Mesenteric fat pad (tissue), 1 donor: ENCODE results near the gene TYW5. TPM values are rescaled to one million over a fixed set of nuclear protein-coding genes. Genes with fewer than 3 reads are reported as not detected.

ENCODE experiments used
- DNase-seq: peaks from one replicate; pipeline ENCODE4 v3.0.0-alpha.2; 2020; ENCODE audit warnings: low spot score
- total RNA-seq: library from RNA; stranded (reverse); fragmentation: NEBNext Ultra II Directional; extraction: Animal tissue kit (Norgen Biotek cat#: 25700); gene quantifications from one replicate; pipeline ENCODE4 v1.2.1, GENCODE V29; 2021
- donor health status: DM: yes; HTN: yes; CAD: no.

Gene TYW5
- total RNA-seq, 1 donor from 2014 or later, result 4.7 TPM

DNA sequence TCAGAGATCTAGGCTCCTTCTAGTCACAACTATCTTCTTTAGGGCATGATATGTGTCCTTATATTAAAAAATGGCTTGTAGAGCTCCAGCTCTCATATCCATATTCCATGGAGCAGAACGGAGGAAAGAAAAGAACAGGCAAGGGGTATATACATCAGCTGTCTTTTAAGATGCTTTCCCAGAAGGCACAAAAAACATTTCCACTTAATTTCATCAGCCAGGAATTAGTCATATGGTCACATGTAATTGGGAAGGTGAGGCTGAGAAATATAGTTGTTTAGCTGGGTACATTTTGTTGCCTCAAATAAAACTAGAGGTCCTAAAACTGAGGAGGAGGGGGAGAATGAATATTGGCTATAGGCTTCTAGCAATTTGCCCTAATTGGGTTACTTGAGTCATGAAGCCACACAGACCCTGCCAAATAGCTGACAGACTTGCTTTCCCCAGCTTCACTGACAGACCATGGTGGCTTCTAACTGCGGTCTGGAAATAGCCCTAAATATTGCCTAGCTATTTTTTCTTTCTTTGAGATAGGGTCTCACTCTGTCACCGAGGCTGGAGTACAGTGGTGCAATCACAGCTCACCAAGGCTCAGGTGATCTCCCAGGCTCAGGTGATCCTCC, 20.1 kb upstream of the TYW5 start:
- DNase-seq, result no peak

DNA sequence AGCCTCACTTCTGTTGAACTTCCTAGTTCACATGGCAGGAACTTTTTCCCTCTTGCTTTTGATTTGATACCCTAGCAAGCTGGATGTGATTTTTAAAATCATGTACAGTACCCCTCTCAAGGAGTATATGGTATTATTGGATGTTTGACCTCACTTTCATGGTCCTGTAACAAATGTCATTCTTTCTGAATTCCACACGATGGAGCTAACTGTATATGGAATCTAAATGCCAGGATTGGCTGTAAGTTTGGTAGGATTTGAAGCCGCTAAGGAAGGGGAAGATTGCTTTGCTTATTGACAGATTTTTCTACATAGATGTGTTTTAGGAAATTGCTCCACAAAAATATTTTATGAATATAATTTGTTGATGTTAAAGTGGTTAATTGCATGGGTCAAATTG, 18.4 kb upstream of the TYW5 start:
- no peak for DNase-seq

DNA sequence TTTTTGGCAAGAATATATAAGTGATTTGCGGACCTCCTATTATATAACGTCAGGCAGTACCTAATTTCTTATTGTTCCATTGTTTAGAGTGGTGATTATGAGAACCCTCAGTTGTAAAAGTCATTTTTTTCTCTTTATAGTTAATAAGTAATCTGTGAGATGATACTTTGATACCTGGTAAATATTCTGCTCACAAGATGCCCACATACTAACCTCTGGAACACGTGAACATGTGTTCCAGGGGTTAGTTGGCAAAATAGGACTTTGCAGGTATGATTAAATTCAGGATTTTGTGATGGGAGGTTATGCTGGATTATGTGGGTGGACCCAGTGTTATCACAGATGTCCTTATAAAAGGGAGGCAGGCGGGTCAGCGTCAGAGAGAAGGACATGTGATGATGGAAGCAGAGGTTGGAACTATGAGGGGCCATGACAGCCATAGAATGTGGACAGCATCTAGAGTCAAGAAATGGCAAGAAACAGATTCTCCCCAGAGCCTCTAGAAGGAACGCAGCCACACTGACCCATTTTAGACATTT, 16.9 kb upstream of the TYW5 start:
- DNase-seq, result no peak

DNA sequence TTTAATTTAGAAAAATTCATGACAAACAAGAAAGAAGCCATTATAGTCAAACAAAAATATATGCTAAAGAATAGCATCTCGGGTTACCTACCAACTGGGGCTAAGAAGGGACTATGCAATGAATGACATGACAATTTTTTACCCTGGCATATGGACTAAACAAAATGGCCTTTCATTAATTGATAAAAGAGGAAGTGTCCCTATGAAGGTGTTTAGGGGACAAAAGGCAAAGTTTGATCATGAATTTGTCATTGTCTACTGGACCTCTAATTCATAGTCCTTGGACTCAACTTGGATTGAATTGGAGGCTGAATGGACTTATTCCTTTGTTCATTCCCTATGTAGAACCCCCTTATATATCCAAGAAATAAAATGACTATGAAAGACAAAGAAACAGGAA, 12.8 kb upstream of the TYW5 start:
- DNase-seq, result no peak

DNA sequence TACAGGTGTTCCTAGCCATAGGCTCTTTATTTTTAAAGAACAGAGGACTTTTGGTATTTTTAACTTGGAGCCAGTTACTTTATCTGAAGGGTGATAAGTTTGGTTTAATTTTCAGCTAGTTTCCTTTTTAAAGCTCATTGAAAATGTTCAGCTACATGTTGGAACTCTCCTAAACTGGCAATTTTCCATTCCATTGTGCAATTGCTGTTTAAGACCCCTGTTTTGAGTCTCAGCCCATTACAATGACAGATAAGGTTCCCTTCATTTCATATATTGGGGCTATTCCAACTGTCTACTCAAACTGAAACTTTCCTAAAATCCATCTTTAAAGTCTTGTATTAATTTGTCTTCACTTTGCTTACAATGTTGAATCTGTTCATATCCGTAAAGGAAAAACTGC, 11.7 kb upstream of the TYW5 start:
- no peak for DNase-seq

DNA sequence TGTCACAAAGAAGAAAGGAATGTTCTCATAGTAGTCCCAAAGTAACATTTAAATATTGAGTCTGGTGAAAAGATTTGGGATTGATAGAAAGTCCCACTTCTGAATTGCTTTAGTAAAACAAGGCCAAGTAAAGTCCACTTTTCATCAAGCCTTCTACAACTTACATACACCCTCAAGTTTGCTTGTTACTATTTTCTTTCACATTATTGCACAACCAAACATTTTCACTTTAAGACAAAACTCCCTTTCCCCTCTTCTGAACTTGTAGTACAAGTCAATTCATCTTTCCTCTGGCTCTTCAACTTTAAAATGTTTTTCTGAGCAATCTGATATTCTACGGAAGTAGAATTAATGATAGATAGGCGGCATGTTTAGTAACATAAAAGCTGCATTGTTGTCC, 11.1 kb upstream of the TYW5 start:
- DNase-seq, result no peak

DNA sequence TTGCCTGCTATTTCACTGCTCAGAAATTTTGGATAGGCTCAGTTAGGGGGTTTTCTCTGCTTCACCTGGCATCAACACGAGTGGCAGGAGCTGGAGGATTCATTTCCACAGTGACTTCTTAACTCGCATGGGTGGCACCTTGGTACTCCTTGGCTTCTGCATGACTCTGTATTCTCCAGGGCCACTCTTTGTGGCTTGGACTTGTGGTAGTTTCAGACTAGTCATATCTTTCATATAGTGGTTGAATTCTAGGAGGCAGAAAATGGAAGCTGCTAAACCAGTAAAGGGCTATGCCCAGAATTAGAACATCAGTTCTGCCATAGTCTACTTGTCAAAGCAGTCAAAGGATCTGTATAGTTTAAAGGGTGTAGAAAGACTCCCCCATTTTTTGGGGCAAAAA, 6.9 kb upstream of the TYW5 start:
- DNase-seq, result no peak

DNA sequence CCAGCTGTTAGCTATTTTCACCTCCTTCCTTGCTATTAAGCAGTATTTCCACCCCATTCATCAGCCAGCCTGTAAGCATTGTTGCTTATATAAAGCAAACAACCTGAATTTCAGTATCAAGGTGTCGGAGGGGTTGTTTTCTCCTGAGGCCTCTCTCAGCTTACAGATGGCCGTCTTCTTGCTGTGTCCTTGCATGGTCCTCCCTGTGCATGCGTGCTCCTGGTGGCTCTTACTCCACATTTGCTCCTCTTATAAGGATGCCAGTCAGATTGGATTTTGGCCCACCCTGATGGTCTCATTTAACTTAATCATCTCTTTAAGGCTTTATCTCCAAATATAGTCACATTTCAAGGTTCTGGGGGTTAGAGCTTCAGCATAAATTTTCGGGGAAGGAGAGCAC, 2.7 kb upstream of the TYW5 start:
- DNase-seq, result no peak

DNA sequence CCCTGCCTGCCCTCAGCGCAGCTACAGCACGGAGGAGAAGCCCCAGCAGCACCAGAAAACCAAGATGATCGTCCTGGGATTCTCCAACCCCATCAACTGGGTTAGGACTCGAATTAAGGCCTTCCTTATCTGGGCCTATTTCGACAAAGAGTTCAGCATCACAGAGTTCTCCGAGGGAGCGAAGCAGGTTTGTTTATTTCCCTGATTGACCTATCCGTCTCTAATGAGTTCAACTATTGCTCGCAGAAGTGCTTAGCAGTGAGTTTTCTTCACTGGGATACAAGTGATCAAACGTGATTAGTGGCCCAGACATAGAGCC, 730 bp upstream of the TYW5 start:
- no peak for DNase-seq

DNA sequence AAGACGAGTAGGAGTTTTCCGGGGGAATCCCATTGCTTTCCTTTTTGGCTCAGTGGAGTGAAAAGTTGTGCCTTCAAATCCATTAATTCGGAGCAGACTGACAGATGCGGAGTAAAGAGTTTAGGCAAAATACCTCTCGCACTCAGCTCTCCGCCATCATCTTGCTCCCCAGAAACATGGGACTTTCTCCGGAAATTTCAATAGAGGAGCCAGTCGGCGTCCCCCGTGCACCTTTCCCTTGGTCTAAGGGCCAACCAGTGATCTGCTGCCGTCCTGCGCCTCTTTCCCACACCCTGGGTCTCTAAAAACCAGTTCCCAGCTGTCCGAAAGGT, 318 bp downstream of the TYW5 start:
- no peak for DNase-seq

DNA sequence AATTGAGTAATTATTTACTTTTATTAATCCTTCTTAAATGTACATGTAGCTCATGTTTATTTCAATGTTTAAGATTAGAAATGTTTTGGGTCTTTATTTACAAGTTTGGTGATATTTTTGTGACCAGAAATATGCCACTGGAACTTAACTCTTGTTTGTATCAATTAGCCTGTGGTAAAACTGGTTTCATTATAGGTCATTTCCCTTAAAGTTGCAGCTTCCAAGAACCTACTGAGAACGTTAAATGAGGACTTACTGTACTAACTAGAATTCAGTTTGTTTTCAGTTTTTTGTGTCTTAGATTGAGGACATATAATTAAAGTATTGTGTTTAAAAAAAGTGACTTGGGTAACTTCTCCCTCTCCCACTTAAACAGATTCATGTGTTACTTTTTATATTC, 4.3 kb downstream of the TYW5 start:
- no peak for DNase-seq

DNA sequence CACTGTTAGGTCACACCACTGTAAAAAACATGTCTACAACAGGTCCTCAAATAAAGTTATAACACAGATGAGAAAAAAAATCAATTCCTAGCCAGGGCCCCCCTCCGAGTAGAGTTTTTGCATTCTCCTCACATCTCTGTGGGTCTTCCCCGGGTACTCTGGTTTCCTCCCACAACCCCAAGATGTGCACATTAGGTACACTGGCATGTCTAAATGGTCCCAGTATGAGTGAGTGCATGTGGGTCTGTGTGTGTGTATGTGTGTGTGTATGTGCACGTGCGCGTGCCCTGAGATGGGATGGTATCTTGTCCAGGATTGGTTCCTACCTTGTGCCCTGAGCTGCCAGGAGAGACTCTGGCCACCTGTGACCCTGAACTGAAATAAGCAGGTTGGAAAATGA, 4.9 kb downstream of the TYW5 start:
- no peak for DNase-seq

DNA sequence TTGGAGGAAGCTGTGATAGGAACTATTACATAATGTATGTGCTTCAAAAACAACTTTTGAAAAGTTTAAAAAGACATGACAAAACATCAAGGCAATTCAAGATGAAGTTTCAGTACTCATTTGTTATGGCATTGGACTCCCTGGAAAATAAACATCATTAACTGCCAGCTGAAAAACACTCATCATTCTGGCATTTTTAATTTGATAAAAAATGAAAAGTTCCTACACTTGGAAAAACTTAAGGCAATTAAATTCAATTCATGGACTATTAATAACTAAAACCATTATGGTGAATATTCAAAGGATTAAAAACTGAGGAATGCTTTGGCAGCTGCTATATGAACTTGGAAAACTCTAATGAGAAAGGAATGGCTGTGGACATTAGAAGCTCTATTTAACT, 8.5 kb downstream of the TYW5 start:
- DNase-seq, result no peak

DNA sequence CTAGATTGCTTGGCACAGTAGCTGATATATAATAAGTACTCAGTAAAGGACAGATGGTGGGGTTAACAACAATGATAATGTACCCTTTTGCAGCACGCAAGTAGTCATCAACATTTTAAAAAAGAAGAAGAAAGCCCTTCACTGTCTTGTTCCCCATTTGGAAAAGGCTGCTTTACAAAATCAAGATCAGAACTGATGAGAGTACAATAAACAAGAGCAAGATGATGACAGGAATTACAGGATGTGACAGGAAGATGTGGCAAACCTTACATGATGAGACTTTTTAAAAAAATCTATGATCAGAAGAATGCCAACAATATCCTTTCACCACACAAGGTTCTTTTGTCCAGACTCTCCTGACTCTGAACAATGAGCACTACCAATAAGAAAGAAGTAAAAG, 9.1 kb downstream of the TYW5 start:
- no peak for DNase-seq

DNA sequence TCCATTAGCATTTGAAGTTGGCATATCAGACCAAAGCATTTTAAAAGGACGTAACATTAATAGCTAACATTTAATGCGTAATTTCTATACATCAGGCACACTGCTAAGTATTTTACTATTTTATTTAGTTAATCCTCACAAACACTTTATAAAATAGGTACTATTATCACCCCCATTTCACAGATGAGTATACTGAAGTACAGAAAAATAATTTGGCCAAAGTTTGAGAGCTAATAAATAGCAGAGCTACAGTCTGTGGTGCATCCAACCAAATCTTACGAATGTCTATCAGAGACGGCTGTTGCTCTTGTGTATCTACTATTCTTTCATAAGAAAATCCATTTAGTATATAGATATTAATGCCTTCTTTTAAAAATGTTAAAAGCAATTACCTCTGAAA, 11.9 kb downstream of the TYW5 start:
- DNase-seq, result no peak

DNA sequence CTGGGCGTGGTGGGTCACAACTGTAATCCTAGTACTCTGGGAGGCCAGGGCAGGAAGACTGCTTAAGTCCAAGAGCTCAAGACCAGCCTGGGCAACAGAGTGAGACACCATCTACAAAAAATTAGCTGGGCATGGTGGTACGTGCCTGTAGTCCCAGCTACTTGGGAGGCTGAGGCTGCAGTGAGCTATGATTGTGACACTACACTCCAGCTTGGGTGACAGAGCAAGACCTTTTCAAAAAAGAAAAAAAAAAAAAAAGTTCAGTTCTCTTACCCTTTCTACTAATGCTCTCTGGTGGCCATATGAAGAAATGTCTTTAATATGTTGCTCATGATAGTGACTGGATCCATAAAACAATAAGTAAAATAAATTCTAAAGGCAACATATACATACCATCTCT, 14.9 kb downstream of the TYW5 start:
- DNase-seq, result no peak

DNA sequence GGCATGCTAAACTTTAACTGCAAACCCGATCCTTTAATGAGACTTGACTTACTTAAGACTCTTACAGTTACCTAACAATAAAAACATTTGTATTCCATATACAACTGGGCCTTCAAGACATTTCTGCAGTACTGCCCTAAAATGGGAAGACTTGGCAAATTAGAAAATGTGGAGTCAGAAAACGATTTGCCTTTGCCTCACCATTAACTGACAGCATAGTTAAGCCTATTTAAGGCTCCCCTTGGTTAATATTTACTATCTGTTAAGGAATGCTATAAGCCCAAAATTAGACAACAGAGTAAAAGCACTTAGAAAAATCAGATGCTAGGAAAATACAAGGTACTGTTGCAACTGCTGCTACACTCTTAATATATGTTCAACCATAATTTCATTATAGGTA, 18.7 kb downstream of the TYW5 start:
- DNase-seq, result no peak

DNA sequence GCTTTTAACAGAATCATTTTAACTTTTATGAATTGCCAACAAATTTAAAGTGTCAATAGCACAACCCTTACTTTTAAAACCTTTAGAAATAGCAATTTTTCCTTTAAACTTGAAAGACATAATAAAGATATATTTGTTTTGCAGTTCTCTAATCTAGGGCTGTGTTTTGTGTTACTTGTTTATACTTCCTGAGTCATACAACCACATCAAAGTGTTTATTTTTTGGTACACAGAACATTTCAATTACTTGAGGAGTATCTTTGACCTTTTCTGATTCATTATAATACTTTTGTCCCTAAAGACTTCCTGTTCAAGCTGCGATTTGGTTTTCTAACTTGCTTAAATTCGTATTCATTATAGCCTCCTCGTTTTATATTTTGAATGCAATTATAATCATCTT, 21.8 kb downstream of the TYW5 start:
- DNase-seq, result no peak

DNA sequence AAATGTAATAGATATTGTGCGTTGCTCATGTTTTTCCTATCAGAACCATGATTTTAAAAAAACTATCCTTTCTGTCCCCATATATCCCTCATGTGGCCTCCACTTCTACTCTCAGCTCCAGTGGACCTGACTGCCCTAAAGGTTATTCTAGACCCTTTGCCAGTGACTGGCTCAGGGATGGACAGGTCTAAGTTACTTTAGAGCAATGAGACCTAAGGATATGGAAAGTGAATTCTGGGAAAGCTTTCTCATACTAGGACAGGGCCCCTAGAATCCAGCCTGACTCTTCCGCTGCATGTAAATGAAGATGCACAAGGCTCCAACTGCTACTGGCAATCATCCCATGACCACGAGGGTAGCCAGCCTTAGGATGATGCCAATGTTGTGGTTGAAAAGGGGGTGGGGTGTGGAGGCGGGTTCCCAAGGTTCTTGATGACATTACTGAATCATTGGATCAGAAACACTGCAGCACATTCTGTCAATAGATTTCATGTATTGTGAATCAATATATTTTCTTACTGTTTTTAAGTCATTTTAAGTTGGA, 22.9 kb downstream of the TYW5 start:
- no peak for DNase-seq

DNA sequence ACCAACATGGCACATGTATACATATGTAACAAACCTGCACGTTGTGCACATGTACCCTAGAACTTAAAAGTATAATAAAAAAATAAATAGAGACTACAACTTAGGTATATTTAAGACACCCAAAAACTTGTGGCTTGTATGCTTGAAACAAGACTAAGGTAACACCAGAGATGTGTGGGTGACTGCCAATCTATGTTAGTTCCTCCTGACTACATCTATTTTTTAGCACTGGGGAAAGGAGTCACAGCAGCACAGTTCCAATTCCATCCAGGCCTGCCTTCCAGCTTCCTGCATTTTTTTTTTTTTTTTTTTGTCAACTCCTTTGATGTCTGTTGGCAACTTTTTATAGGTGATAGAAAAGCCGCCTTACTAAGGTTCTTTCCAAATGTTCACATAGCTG, 26.0 kb downstream of the TYW5 start:
- DNase-seq, result no peak

DNA sequence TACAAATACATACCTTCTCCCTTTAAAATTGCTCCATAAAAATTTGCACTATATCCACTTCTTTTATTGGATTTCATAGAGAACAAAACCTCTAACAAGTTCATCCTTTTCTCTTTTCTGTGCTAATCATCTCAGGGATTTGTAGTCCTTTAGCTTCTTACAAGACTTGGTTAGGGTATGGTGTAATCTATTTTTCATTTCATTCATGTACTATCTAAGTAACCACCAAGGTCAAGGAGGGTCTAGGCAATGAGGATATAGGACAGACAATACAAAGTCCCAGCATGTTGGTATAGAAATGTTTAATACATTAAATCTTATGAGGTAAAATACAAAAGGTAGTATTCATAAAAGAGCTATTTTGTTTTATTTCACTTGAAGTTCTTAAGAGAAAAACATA, 26.7 kb downstream of the TYW5 start:
- no peak for DNase-seq

DNA sequence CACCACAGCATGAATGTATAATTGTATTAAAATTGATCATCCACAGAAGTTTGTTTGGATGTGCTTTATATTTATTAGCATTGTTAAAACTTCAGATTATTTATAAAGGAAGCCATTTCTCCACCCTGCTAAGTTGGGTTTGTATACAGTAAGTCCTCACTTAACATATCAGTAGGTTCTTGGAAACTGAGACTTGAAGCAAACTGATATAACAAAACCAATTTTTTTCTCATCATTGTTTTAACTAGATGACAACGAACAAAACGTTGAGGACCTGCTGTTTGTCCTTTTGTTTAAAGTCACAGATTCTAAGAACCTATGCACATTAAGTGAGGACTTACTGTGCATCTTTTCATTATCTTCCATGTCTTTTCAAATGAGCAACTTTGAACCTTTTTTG, 27.1 kb downstream of the TYW5 start:
- no peak for DNase-seq

DNA sequence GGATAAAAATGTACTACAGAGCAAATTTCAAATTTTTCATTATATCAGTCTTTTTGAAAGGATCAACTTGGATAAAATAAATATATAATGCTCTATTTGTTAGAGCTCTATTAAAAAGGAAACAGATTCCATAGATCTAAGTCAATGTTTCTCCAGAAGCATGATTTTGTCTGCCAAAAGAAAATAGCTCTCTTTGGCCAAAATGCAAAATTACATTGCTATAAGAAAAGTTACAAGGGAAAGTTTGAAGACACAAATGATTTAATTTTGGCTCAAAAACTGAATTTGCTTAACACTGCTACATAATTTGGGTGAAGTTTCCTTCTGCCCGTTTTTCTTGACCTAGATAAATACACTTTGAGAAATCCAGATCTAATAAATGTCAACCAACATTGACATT, 28.5 kb downstream of the TYW5 start:
- DNase-seq, result no peak

DNA sequence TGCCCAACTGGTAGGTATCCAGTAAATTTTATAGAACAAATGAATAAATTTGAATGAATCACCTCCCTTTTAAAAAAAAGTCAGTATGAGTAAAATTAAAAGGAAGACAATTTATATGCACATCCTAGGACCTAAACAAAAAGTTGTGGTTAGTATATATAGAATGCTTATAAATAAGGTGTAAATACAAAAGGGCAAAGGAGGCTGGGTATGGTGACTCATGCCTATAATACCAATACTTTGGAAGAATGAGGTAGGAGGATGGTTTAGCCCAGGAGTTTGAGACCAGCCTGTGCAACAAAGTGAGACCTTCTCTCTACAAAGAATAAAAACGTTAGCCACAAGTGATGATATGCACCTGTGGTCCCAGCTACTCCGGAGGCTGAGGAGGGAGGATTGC, 31.4 kb downstream of the TYW5 start:
- no peak for DNase-seq
